Panc1 (cell line): Measurements from ENCODE around the gene PCDHA2. TPM values are rescaled to one million over a fixed set of nuclear protein-coding genes. Genes with fewer than 3 reads are reported as not detected.
"Not testable (repeated sequence)": the region's sequence is repeated elsewhere in the genome, so short reads cannot be mapped to it uniquely, and the experiment has no call there.

Source experiments
- ATAC-seq: fragments of 200-7000 bp; cut with Tn5 transposase; 2 replicates; pipeline ENCODE4 v1.9.1; 2020; ENCODE audit warnings: mild to moderate bottlenecking, moderate library complexity
- BruUV-seq: library from RNA; stranded (reverse); fragments of 400-500 nt; replicated peaks from 2 replicates; lab custom pipeline; 2021; lab: Mats Ljungman, UMichigan
- CTCF ChIA-PET: fragments of 300-600 bp; sonication (Branson Sonifier 250); formaldehyde crosslinking; loops from one replicate; lab custom pipeline; 2022; ENCODE audit warnings: antibody characterized with exemption; lab: Charles Lee
- POLR2A ChIA-PET: fragments of 300-600 bp; sonication (Branson Sonifier 250); formaldehyde crosslinking; loops from one replicate; lab custom pipeline; 2022; ENCODE audit warnings: antibody characterized with exemption; lab: Charles Lee
- DNase-seq: peaks from one replicate; pipeline ENCODE4 v3.0.0-alpha.2; 2010; ENCODE audit warnings: low read depth, low spot score
- H3K27ac ChIP-seq: 2 replicates; pipeline ENCODE4 v1.5.1; 2011; ENCODE audit warnings: mild to moderate bottlenecking, low read length, inconsistent platforms
- H3K27me3 ChIP-seq: fragments of 200-500 bp; sonication (Bioruptor generic); 2 replicates; pipeline ENCODE4 v1.6.0; 2014; ENCODE audit warnings: low read length, inconsistent platforms; ENCODE audit not compliant: control insufficient read depth, insufficient read depth
- H3K36me3 ChIP-seq: fragments of 200-500 bp; sonication (Bioruptor generic); 2 replicates; pipeline ENCODE4 v1.5.1; 2014; ENCODE audit warnings: inconsistent platforms, mild to moderate bottlenecking, low read length, moderate library complexity; ENCODE audit not compliant: control insufficient read depth, insufficient read depth
- H3K4me1 ChIP-seq: 2 replicates; pipeline ENCODE4 v1.5.1; 2011; ENCODE audit warnings: inconsistent platforms, mild to moderate bottlenecking, low read length, moderate library complexity; ENCODE audit not compliant: control insufficient read depth, insufficient read depth
- H3K4me3 ChIP-seq, 2 experiments: 2 replicates each; pipeline ENCODE4 v1.5.1; 2011 to 2012; ENCODE audit warnings: low read depth in 2 of 2, low read length in 2 of 2, mild to moderate bottlenecking in 2 of 2, inconsistent platforms in 1 of 2, moderate library complexity in 1 of 2
- H3K9me3 ChIP-seq: fragments of 200-500 bp; sonication (Bioruptor generic); 2 replicates; pipeline ENCODE4 v1.5.1; 2014; ENCODE audit warnings: low read depth, mild to moderate bottlenecking, inconsistent platforms, low read length, moderate library complexity; ENCODE audit not compliant: control insufficient read depth, insufficient read depth
- CTCF ChIP-seq: fragments of 450-650 bp; IDR thresholded peaks from 2 replicates; pipeline ENCODE4 v1.5.1; 2017; ENCODE audit warnings: mild to moderate bottlenecking
- POLR2AphosphoS5 ChIP-seq: IDR thresholded peaks from 2 replicates; pipeline ENCODE4 v1.6.1; 2012; ENCODE audit warnings: mild to moderate bottlenecking, low read depth, low read length, moderate library complexity
- SIN3A ChIP-seq: IDR thresholded peaks from 2 replicates; pipeline ENCODE4 v1.6.1; 2012; ENCODE audit warnings: low read depth, mild to moderate bottlenecking, low read length, moderate library complexity, borderline replicate concordance; ENCODE audit not compliant: insufficient read depth
- TCF7L2 ChIP-seq: IDR thresholded peaks from 2 replicates; pipeline ENCODE4 v1.6.1; 2011; ENCODE audit warnings: mild to moderate bottlenecking, low read depth, low read length, inconsistent platforms
- in situ Hi-C: cut with HindIII; loops from 2 replicates; pipeline ENCODE4 v1.10.0; 2016; ENCODE audit warnings: low sequenced_read_pairs, low pct_unique_long_range_greater_than_20kb
- intact Hi-C: fragments of 100-400 bp; cut with micrococcal nuclease; formaldehyde crosslinking; loops from one replicate; pipeline ENCODE4 v1.10.0; 2022; ENCODE audit not compliant: unreplicated experiment
- total RNA-seq: library from RNA; stranded (reverse); gene quantifications from one replicate; pipeline ENCODE4 v1.2.1, GENCODE V29; 2021; ENCODE audit not compliant: unreplicated experiment
- TF ChIP-seq, protein P1 (sequence below), 2 experiments: IDR thresholded peaks; 2 replicates each; pipeline ENCODE4 v1.6.1; 2011 to 2012; ENCODE audit warnings: low read depth in 2 of 2, control low read depth in 1 of 2, low read length in 1 of 2, mild to moderate bottlenecking in 1 of 2, moderate library complexity in 1 of 2; ENCODE audit not compliant: insufficient read depth in 1 of 2

Gene PCDHA2
- total RNA-seq, 1 experiment from 2014 or later = not detected

GRCh38 chr5:140796072-140796717 is 1.5 kb downstream of the PCDHA2 start:
- H3K4me1 ChIP-seq, ATAC-seq, intact Hi-C loops, H3K36me3 ChIP-seq, POLR2A ChIA-PET, BruUV-seq, DNase-seq, H3K27me3 ChIP-seq, in situ Hi-C loops, H3K4me3 ChIP-seq, H3K27ac ChIP-seq, CTCF ChIA-PET: not testable (repeated sequence)
- H3K9me3 ChIP-seq = peaks cover 44% of the 10 kb centered on the region

GRCh38 chr5:140796718-140797095 is 2.1 kb downstream of the PCDHA2 start:
- in situ Hi-C loops = no loop called here
- intact Hi-C loops = no loop called here
- ChIA-PET POLR2A (no interaction called here), CTCF (no interaction called here)
- Histone ChIP-seq H3K9me3 (peaks cover 43% of the 10 kb centered on the region), H3K4me1 (no peaks in the 10 kb centered on the region), H3K27ac (no peak overlapping the region), H3K36me3 (no peaks in the 10 kb centered on the region), H3K4me3 (no peak overlapping the region), H3K27me3 (no peaks in the 10 kb centered on the region)
- ATAC-seq (no peak), DNase-seq (no peak)
- BruUV-seq = no TSS peak
- TF ChIP-seq TCF7L2 = no peak

GRCh38 chr5:140800816-140801493 is 6.3 kb downstream of the PCDHA2 start, which contains the start of gene PCDHA3:
Gene PCDHA3 (plus strand): TSS chr5:140801057.
- Histone ChIP-seq H3K27ac (no peak within 1 kb of the TSS), H3K36me3 (no peaks in the 10 kb centered on the region), H3K4me3 (no peak within 1 kb of the TSS), H3K4me1 (no peaks in the 10 kb centered on the region), H3K9me3 (peaks cover 29% of the 10 kb centered on the region), H3K27me3 (no peaks in the 10 kb centered on the region)
- POLR2A ChIA-PET = no interaction called here
- no TSS peak for BruUV-seq
- TF ChIP-seq TCF7L2 = no peak
- TF ChIP-seq CTCF = no peak; the same call in 1 of the 2 replicates
- TF ChIP-seq, protein P1, sequence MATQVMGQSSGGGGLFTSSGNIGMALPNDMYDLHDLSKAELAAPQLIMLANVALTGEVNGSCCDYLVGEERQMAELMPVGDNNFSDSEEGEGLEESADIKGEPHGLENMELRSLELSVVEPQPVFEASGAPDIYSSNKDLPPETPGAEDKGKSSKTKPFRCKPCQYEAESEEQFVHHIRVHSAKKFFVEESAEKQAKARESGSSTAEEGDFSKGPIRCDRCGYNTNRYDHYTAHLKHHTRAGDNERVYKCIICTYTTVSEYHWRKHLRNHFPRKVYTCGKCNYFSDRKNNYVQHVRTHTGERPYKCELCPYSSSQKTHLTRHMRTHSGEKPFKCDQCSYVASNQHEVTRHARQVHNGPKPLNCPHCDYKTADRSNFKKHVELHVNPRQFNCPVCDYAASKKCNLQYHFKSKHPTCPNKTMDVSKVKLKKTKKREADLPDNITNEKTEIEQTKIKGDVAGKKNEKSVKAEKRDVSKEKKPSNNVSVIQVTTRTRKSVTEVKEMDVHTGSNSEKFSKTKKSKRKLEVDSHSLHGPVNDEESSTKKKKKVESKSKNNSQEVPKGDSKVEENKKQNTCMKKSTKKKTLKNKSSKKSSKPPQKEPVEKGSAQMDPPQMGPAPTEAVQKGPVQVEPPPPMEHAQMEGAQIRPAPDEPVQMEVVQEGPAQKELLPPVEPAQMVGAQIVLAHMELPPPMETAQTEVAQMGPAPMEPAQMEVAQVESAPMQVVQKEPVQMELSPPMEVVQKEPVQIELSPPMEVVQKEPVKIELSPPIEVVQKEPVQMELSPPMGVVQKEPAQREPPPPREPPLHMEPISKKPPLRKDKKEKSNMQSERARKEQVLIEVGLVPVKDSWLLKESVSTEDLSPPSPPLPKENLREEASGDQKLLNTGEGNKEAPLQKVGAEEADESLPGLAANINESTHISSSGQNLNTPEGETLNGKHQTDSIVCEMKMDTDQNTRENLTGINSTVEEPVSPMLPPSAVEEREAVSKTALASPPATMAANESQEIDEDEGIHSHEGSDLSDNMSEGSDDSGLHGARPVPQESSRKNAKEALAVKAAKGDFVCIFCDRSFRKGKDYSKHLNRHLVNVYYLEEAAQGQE (IDR thresholded peaks at IDR 0.05; ENCODE audit: insufficient read depth in 1 of 2, low read depth in 2 of 2, low read length in 1 of 2) = no peak
- TF ChIP-seq POLR2AphosphoS5 = no peak
- TF ChIP-seq SIN3A = no peak
- DNase-seq (no peak), ATAC-seq (no peak)
- CTCF ChIA-PET = no interaction called here
- intact Hi-C loops = no loop called here
- in situ Hi-C loops = no loop called here
